GM18517 (cell line): Measurements from ENCODE around the gene WDR31.

Source experiments
- ATAC-seq: cut with Tn5 transposase; IDR thresholded peaks from one replicate; pipeline ENCODE4 v1.9.1; 2021; ENCODE audit warnings: mild to moderate bottlenecking, moderate library complexity; ENCODE audit not compliant: unreplicated experiment

WDR31 gene

DNA sequence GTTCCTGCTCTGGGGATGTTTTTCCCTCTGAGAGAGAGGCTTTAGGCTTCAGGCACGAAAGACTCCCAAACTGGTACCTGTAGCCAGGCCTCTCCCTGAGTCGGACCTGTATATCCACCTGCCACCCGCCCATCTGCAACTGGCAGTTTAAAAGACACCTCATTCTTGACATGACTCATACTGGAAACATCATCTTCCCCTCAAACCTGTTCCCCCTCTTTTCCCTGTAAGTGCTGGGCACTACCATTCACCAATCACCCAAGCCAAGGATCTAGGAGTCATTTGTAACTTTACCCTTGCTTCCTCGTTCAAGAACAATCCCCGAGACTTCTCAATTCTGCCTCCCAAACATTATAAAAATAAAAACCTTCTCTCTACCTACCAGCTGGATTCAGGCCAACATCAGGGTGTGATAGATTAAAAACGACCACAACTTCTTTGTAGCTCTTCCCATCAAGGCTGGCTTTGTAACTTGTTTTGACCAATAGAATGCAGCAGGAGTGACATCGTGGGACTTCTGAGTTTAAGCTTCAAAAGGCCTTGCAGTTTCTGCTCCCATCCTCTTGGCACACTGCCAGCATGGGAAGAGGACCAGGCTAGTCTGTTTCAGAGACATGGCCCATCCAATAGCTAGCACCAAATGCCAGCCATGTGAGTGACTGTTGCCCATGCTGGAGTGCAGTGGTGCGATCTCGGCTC, 1.8 kb upstream of the WDR31 start:
- ATAC-seq = no peak

DNA sequence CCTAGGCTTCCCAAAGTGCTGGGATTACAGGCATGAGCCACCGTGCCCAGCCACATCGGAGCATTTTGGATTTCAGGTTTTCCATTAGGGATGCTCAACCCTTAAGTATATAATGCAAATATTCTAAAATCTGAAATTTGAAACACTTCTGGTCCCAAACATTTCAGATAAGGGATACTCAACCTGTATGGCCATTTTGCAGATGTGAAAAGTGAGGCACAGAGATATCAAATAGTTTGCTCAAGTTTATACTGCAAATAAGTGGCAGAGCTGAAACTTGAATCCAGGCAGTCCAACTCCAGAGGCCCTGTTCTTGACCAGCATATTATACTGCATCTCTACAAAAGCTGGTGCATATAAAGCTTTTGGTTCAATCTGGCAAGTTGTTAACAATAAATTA, 2.4 kb downstream of the WDR31 start:
- no peak for ATAC-seq

DNA sequence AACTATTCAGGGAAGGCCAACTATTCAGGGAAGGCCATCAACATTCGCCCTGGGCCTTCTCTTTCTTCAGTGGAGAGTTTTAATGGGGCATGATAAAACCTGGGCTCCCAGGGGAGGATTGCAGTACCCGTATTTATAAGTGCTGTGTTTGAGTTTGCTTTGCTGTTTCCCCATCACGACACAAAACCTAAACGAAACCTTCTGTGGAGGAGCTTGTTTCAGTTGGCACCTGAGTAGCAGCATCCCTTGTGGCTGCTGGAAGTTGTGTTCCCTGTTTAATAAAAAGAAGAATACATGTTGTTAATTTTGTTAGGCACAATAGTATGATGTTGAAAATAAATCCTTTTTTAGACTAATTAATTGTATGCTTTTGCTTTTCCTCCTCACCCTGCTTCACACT, 8.3 kb downstream of the WDR31 start:
- ATAC-seq = no peak

DNA sequence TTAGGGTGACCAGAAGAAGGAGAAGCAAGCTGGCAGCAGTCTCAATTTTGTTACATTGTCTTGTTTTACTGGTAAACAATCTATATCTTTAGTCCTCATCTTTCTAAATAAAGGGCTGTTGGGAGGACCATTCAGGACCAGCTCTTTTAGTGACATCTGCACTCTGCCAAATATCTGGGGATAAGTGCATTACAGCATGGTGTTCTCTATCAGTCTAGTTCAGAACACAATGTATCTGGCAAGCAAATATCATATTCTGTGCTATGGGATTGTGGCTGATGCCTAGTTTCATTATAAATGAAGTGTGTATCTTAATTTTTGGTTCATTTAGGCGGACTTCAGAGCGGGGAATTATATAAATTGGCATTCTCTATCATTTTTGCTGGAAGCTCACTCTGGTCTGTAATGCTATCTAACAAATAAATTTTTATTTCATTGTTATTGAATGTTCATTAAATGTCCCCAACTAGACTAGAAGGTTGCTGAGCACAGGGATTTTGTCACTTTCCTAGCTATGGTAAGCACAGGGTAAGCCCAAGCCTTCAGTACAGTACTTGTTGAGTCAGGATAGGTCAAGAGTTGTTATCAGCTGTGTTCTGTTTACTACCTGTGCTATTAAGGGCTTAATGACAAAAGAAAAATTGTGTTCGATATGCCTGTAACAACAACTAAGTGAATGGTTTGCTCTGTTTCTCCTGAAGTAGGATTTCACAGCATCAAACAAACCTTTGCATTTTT, 11.9 kb downstream of the WDR31 start:
- no peak for ATAC-seq

DNA sequence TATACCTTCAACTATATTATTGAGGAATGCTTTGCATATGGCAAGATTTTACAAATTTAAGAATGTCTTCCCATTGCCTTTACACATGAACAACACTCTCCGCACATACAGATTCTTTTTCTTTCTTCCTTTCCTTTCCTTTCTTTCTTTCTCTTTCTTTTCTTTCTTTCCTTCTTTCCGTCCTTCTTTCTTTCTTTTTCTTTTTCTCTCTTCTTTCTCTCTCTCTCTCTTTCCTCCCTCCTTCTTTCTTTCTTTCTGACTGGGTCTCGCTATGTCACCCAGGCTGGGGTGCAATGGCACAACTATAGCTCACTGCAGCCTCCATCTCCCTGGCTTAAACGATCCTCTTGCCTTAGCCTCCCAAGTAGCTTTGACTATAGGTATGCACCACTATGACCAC, 13.8 kb downstream of the WDR31 start:
- no peak for ATAC-seq

DNA sequence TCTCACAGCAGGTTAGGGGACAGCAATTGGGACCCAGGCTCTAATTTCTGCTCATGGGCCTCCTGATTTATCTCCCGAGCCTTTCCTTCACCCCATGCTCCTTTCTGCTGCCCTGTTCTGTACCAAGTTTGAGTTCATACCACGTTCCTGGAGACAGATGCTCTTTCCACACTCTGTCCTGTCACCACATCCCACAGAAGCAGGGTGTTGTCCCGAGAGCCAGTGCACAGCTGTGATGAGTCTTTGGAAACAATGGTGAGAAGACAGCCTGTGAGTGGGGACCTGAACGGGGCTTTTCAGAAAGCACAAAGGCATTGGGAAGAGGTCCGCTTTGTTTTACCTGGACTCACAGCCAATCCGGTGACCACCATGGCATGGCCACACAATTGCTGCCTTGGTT, 17.4 kb downstream of the WDR31 start:
- ATAC-seq = no peak

DNA sequence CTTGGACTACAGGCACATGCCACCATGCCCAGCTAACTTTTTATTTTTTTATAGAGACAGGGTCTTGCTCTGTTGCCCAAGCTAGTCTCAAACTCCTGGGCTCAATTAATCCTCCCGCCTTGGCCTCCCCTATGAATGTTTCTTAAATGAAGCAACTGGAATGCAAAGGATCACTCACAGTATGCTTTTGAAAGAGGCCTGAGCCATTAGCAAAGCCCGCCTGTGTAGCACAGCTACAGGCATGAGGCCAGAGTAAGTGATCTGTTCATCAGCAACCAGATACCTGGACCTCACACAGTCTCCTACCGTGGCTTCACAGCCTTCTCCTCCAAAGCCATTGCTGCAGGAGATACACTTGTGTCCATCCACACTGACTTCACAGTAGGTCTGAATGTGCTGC, 20.0 kb downstream of the WDR31 start:
- ATAC-seq = no peak

DNA sequence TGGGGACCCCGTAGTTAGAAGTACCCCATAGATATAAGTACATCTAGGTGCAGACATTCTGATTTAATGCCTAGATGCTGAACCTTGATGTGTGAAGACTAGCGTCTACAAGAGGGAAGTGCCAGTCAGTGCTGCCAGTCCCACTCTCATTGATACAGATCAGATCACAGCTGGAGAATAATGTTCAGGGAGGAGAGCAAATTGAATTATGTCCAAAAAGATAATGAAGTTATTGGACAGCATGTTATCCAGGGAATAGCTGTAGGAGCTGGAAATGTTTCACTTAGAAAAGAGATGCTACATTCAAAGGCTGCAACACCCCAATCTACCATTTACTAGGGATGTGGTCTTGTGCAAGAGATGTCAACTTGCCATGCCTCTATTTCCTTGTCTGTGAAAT, 21.0 kb downstream of the WDR31 start:
- ATAC-seq = no peak

DNA sequence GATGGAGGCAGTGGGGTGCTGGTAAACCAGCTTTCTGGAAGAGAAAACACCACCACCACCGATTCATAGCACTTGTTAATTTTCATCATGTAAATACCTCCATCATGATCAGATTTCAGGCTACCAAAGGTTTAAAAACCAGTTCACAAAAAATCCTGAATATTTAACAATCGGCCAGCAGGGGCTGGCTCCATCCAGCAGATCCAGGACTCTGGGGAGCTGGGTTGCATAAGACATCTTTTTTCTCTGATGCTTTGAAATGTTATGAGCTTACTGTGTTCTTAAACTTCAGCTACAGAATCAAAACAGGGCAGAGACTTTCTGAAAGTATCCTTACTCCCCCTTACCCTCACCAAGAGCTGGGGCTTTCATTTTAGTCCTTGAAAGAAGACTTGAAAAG, 22.3 kb downstream of the WDR31 start:
- ATAC-seq = no peak

DNA sequence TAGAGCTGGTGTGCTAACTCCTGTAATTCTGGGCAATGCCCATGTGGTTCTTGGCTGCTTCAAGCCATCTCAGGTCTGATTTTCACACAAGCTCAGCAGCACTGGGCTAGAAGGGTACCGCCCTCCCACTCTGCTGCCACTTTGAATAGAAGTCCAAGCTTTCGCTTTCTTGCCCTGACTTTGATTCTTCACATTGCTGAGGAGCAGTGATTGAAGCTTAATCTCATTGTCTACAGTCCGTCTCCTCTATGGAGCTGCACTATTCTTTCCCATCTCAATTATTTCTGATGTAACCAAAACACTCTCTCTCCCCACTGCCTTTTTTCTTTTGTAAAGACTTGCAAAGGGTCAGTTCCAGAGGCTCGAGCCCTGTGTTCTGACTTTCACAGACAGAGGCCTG, 24.0 kb downstream of the WDR31 start:
- no peak for ATAC-seq

DNA sequence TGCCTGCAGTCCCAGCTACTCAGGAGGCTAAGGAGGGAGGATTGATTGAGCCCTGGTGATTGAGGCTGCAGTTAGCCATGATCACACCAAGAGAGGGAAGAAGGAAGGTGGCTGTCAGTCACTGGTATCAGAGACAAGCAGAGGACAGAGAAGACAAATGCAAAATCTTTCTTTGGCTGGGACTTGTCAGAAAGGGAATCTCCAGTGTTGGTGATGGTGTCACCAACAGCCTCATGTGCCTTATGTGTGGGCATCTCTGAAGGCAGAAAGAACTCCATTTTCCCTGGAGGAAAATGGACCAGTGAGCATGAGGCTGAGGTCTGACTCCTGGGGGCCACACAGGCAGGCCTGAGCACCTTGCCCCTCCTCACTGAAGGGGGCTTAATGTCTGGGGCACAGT, 24.8 kb downstream of the WDR31 start:
- no peak for ATAC-seq

DNA sequence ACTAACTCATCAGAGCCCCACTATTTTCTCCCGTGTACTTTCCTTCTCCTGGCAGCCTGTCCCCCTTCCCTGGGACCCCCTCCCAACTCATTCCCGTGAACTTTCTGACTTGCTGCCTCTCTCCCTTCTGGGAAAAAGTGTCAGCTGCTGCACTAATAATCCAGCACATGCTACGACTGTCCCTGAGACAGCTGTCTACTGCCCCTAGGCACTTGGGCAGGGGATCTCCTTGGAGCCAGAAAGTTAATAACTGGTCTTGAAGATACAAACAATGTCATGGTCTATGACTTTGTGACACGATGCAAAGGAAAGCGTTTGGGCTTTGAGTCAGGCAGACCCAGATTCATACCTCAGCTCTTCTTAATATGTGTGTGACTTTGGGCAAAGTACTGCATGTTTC, 26.8 kb downstream of the WDR31 start:
- no peak for ATAC-seq

DNA sequence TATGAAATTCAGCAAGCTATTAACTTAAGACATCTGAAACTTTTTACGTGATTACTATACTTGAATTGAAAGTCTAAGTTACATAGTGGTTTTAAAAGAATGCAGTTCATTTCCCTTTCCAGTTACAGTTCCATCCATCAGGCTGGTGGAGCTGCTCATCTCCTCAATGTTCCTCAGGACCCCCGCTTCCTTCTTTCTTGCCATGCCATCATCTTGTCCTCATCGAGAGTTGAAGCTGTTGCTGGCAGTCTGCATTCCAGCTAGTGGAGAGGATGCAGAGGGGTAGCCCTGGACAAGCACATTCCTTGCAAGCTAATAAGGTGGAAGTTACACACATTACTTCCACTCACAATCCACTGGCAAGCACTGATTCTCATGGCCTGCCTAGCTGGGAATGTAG, 28.1 kb downstream of the WDR31 start:
- no peak for ATAC-seq

DNA sequence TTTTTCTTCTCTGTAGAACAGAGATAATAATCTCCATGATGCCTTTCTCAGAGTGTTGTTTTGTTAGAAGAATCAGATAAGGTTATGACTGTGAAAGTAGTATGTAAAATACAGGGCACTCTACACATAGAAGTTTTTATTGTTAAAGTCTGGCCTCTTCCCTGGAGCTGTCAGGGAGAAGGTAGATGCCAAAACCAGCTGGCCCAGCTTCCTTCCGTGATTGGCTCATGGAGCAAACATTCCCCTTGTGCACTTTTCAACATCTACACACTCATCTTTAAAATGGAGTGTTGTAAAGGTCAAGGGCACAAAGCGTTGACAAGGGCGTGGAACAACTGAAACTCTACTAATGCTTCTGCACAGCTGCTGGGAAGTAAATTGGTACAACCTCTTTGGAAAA, 29.5 kb downstream of the WDR31 start:
- no peak for ATAC-seq

DNA sequence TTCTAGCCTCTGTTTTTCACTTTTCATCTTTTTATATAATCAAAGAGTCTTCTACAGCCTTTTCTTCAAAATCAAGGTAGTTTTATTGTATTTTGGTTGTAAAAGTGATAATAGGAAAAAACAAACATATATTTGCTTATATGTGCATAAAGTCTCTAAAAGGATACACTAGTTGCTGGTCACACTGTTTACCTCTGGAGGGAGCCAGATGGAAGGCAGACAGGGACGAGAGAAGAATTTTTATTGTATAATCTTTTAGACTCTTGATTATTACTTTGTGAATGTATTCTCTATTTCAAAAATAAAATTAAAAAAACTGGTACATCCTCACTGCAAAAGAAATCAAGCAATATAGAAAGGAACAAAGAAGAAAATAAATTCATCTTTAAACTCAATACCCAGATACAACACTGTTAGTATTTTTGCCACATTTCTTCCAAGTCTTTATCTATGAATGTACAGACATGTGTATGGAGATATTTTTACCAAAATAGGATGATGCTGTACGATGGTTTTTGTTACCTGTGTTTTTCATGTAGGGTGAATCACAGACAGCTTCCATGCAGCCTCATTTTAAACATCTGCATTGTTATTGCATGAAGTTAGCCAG, 30.8 kb downstream of the WDR31 start:
- no peak for ATAC-seq

DNA sequence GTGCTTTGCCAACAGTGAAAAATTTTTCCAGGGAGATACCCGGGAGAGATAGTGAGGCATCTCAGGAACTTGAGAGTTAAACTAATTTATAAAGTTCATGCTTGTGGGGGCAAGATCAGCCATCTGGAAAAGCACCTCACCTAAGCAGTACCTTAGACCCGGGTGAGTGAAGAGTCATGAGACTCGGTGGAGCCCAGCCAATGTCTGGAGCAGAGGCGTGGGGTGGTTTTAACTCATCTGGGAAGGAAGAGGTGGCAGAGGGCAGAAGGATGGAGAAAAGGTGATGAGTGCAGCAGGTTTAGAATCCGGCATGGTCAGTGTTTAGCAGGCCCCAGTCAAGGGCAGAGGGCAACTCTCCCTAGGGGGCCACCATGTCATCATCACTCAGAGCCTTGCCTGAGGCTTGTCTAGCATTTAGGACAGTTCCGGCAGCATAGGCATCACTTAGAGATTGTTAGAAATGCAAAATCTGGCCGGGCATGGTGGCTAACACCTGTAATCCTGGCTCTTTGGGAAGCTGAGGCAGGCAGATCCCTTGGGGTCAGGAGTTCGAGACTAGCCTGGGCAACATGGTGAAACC, 32.6 kb downstream of the WDR31 start:
- ATAC-seq = no peak

DNA sequence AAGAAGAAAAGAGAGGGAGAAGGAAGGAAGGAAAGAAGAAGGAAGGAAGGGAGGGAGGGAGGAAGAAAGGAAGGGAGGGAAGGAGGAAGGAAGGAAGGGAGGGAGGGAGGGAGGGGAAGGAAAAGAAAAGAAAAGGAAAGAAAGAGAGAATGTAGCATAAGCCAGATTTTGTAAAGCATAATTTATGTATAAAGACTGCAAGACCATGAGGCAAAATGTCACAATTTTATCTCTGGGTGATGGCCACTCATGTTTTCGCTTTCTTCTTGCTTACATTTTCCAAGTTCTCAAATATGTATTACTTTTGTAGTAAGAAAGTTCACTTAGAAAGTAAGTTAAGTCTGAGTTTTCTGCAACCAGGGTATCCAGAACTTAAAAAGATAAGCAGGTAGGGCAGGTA, 33.5 kb downstream of the WDR31 start:
- no peak for ATAC-seq

DNA sequence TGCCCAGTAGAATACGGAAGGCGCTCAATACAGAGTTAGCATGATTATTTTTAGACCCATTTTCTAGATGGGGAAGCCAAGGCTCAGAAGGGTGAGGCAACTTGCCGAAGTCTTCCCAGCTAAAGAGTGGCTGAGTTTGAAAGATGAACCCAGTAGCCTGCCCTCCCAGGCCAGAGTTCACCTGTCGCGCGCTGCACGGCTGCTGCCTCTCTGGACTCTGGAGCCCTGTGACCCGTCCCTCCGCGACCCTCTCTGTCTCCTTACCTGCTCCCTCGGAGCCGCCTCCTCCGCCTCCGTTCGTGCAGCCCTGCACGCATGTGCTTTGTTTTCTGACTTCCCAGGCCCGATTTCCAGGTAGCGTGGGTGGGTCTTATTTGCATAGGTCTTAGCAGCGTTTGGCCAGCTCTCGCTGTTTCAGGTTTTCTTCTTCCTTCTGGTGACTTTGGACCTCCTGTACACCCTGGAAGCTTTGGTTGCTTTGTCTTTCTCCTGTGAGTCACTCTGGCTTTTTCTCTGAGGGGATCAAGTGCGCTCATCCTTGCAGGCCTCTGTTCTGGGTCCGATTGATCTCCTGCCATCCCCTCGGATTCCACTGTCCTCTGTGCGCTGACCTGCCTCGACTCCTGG, 37.2 kb downstream of the WDR31 start, which contains the start of gene RNF183:
TSS of gene RNF183 (minus strand) at position 585 of the 627 bp plus-strand sequence. CDS start 5,192 bp downstream, outside the sequence.
- no peak for ATAC-seq

DNA sequence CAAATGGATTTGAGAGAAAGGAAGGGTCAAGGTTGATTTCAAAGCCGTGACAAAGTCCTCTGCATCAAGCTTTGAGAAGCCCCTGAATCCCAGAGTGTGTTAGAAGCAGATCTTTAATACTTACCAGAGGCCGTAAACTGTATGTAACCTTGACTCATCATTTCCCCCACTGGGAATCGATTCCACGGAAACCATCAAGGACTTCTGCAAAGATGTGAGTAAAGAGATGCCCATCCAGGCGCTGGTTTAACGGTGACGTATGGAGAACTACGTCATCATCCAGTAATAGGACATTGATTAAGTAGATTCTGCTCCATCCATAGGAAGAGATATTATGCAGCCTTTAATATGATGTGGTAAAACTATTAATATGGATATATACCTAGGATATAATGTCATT, 38.5 kb downstream of the WDR31 start:
- no peak for ATAC-seq

DNA sequence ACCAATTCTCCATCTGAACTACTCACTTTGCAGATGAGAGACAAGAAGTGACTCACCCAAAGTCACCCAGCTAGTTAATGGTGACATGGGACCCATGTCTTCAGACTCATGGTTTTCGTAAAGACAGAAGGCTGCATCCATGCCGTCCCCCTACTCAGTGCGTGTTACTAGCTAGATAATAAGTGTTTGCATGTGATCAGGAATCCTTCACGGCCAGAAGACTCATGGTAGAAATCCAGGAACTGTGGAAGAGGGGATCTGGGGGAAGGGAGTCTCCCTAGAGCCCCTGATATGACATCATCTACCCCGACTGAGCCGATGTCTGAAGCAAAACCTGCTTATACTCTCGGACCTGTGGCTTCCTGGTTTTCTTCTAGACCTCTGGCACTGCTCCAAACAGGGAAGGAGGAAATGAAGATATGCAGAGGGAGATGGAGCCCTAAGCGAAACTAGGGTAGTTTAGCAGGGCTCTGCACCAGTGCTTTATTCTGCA, 40.2 kb downstream of the WDR31 start:
- ATAC-seq = no peak
